ENCODE data around the gene STAT5B.
"Not testable (repeated sequence)": the region's sequence is repeated elsewhere in the genome, so short reads cannot be mapped to it uniquely, and the experiment has no call there.

The STAT5B gene

DNA sequence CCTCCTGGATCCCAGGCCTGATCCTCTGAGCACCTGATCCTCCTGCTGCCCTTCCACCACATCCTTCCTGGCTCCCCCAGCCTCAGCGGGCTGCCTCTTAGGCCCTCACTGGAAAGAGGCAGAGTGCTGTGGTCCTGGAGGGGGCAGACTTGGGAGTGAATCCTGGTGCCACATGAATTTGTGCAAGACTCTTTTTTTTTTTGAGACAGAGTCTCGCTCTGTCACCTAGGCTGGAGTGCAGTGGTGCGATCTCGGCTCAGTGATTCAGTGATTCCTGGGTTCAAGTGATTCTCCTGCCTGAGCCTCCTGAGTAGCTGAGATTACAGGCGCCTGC lies 84.9 kb downstream of the STAT5B start:
- no peaks in the 10 kb centered on the region for H3K9me3 Mint-ChIP-seq
- peaks cover 50% of the 10 kb centered on the region for H3K36me3 Mint-ChIP-seq (ENCODE audit: low read depth)
- no peaks in the 10 kb centered on the region for H3K27me3 Mint-ChIP-seq
- H3K4me3 Mint-ChIP-seq: no peak overlapping the region
- intact Hi-C loops (cut with micrococcal nuclease): no loop called here
- H3K27ac Mint-ChIP-seq: no peak overlapping the region
- H3K4me1 Mint-ChIP-seq (ENCODE audit: low read depth): peaks cover 65% of the 10 kb centered on the region

DNA sequence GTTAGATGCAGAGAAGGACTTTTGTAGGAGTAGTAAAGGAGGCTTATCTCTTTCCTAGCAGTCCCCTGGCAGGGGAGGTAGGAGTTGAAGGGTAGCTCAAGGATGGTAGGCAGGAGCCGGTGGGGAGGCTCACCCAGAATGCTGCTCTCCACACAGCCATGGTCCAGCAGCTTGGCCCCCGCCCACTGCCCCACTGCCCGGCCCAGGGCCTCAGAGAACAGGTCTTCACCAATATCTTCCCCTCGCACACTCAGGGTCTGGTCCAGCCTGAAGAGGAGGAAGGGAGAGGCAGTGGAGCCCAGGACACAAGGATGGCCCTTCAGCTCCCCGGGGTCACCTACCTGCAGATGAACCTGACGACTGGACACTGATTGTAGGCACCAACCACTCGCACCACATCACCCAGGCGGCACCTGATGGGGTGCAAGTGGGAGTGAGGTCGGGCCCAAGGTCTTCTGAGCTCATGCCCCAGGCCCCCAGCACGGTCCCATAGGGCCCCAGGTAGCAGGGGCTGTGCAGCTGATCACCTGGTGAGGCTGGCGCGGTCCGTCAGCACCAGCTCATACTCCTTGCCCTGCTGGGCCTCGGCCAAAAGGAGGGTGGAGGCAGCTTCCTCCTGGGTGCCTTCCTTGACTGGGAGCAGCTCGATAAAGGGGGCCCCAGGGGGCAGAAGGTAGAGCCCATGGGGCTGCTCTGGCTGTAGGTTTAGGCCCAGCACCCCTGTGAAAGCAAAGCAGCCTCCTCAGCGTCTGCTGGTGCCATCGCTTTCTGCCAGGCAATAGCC lies 85.5 kb downstream of the STAT5B start:
- no peaks in the 10 kb centered on the region for H3K9me3 Mint-ChIP-seq
- no peaks in the 10 kb centered on the region for H3K27me3 Mint-ChIP-seq
- peaks cover 50% of the 10 kb centered on the region for H3K36me3 Mint-ChIP-seq (ENCODE audit: low read depth)
- intact Hi-C loops (cut with micrococcal nuclease): no loop called here
- H3K4me3 Mint-ChIP-seq: no peak overlapping the region
- no peak overlapping the region for H3K27ac Mint-ChIP-seq
- H3K4me1 Mint-ChIP-seq (ENCODE audit: low read depth): peaks cover 71% of the 10 kb centered on the region

DNA sequence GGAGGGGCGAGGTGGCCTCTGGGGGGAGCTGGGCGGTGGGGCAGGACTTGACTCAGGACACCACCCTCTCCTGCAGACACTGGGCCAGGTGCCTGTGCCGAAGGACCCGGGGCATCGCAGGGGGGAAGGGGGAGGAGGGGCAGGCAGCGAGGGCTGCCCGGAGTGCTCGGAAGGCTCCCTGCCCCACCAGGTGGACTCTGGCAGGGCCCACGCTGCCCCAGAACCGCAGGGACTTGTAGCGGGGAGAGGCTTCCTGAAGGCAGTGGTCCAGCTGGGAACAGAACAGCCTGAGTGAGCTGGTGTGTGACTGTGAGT lies 86.6 kb downstream of the STAT5B start:
- intact Hi-C loops (cut with micrococcal nuclease): no loop called here

DNA sequence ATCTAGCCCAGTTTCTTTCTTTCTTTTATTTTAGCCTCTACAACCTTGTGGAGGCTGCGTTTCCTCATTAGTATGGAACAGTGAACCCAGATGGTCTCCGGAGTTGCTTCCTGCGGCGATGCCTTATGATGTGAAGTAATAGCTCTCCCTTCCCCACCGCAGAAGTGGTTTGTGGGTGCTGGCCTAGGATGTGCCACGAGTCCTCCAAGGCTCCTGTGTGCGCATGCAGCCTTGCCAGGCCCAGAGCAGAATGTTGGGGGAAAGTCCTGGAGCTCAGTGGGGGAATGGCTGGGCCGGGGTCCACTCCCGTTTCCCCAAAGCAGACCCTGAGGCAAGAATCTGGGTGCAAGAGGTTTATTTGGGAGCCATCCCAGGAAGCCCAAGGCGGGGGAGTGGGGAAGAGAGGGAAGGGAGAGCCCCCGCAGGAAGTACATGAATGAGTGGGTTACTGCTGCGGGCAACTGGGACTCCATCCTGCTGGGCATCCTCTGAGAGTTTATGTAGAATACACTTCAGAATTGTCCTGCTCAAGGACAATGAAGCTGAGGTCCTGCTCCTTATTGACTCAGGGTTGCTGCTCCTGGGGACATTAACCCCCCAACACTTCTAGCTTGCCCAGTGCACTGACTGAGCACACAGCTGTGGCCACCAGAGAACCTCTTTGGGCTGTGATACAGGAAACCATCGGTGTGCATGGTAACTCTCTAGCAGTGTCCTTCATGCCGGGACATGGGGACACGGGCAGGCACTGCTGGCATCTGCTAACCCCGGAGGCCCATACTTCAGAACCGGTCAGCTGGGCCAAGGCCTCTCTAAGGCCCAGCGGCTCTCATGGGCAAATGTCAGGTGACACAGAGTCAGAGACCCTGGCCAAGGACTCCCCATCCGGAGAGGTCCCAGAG lies 87.2 kb downstream of the STAT5B start:
- intact Hi-C loops (cut with micrococcal nuclease): no loop called here
- Mint-ChIP-seq H3K4me3 (no peak overlapping the region), H3K27me3 (no peaks in the 10 kb centered on the region)

More for the DNA sequence above, 86.6 kb downstream of the STAT5B start:
- Mint-ChIP-seq H3K4me1 (ENCODE audit: low read depth) (peaks cover 80% of the 10 kb centered on the region), H3K27ac (peak overlapping the region; percentile 75), H3K36me3 (ENCODE audit: low read depth) (peaks cover 50% of the 10 kb centered on the region), H3K9me3 (no peaks in the 10 kb centered on the region), H3K27me3 (no peaks in the 10 kb centered on the region), H3K4me3 (no peak overlapping the region)

DNA sequence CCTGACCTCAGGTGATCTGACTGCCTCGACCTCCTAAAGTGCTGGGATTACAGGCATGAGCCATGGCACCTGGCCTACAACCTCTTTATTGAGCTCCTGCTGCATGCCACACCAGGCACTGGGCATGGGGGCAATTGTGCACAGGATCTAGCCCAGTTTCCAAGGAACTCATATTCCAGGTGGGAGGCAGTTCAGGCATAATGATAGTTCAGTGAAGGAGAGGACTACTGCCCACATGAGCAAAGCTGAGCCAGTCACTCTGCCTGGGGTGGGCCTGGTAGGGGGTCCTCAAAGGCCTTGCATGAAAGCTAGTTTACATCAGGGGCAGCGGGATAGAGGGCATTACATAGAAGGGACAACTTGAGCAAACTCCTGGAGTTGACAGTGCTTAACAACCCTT lies 88.4 kb downstream of the STAT5B start:
- H3K36me3 Mint-ChIP-seq (ENCODE audit: low read depth): peaks cover 39% of the 10 kb centered on the region
- peaks cover 80% of the 10 kb centered on the region for H3K4me1 Mint-ChIP-seq (ENCODE audit: low read depth)
- no peak overlapping the region for H3K4me3 Mint-ChIP-seq
- intact Hi-C loops (cut with micrococcal nuclease): no loop called here
- no peaks in the 10 kb centered on the region for H3K9me3 Mint-ChIP-seq
- peak overlapping the region; percentile 75 for H3K27ac Mint-ChIP-seq
- H3K27me3 Mint-ChIP-seq: no peaks in the 10 kb centered on the region

More for the DNA sequence above, 87.2 kb downstream of the STAT5B start:
- H3K27ac Mint-ChIP-seq: peak overlapping the region; percentile 75
- H3K9me3 Mint-ChIP-seq: no peaks in the 10 kb centered on the region
- H3K4me1 Mint-ChIP-seq (ENCODE audit: low read depth): peaks cover 80% of the 10 kb centered on the region
- H3K36me3 Mint-ChIP-seq (ENCODE audit: low read depth): peaks cover 46% of the 10 kb centered on the region

DNA sequence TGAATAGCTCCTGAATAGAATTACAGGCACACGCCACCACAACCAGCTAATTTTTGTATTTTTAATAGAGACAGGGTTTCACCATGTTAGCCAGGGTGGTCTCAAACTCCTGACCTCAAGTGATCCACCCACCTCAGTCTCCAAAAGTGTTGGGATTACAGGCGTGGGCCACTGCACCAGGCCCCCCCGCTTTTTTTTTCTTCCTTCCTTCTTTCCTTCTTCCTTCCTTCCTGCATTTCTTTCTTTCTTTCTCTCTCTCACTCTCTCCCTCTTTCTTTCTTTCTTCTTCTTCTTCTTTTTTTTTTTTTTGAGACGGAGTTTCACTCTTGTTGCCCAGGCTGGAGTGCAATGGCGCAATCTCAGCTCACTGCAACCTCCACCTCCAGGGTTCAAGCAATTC lies 90.0 kb downstream of the STAT5B start:
- H3K9me3 Mint-ChIP-seq; intact Hi-C loops (cut with micrococcal nuclease); H3K27me3 Mint-ChIP-seq; H3K4me3 Mint-ChIP-seq: not testable (repeated sequence)
- Mint-ChIP-seq H3K4me1 (ENCODE audit: low read depth) (peaks cover 88% of the 10 kb centered on the region), H3K36me3 (ENCODE audit: low read depth) (peaks cover 25% of the 10 kb centered on the region), H3K27ac (peak overlapping the region; percentile 96)

DNA sequence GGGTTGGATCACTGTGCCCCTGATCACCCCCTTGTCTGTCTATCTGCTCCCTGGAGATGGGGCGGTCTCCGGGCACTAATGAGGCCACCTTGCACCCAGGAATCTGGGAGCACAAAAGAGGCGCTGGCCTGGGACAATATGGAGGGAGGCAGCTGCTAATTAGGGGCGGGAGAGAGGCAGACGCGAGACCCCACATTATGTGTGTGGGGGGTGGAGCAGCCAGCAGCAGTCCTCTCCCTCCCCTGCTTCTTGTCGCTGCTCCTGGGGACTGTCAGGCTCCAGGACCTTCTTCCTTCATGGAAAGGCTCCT lies 90.6 kb downstream of the STAT5B start:
- H3K27ac Mint-ChIP-seq: peak overlapping the region; percentile 96

DNA sequence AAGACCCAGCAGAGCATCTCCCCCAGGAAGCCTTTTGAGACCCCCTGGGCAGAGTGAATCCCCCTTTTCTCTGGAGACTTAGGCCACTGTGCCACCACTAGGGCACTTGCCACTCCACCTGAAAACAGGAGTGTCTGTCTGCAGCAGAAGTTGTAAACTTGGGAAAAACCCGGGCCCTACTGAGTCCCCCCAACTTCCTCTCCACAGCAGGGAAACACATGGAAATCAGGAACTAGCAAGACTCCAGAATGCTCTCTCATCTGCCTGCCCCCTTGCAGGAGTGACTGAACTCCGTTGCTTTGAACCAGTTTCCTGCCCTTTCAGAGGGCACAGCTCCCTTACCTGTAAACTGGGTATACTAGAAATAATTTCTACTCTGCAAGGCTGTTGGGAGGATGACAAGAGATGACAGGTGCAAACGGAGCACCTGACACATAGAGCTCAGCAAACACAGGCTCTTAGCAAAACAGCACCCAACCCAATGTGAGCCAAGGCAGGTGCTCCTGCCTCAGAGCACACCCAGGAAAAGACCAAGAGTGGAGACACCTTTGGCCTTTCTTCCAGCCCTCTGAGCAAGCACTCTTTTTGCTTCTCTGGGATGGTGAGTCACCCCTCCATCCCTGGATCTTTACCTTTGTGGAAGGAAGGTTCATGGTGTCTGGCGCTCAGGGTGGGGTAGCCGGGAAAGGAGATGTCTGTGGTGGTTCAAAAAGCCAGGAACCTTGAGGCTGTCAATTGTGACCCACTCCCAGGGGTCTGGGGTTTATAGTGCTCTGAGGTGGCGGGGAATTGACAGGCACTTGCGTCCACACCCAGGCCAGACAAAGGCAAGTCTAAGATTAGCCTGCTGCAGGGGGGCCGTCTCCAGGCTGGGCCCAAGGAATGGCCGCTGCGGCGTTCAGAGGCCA lies 91.2 kb downstream of the STAT5B start, which contains the start of gene HCRT:
TSS of gene HCRT (minus strand) at position 740 of the 908 bp plus-strand sequence. CDS start at position 653, 87 bp downstream.
- peaks cover 20% of the 10 kb centered on the region for H3K27me3 Mint-ChIP-seq
- H3K9me3 Mint-ChIP-seq: no peaks in the 10 kb centered on the region
- H3K36me3 Mint-ChIP-seq (ENCODE audit: low read depth): peaks cover 13% of the 10 kb centered on the region
- peak within 1 kb of the TSS; percentile 81 for H3K4me3 Mint-ChIP-seq
- peak within 1 kb of the TSS; percentile 96 for H3K27ac Mint-ChIP-seq
- peaks cover 95% of the 10 kb centered on the region for H3K4me1 Mint-ChIP-seq (ENCODE audit: low read depth)
- intact Hi-C loops (cut with micrococcal nuclease): loop anchor here (2.0 to 5.0 kb wide), 2 partner anchors 14 to 168 kb away; partner anchors contain the start of gene DNAJC7

More for the DNA sequence above, 90.6 kb downstream of the STAT5B start:
- Mint-ChIP-seq H3K4me3 (no peak overlapping the region), H3K4me1 (ENCODE audit: low read depth) (peaks cover 94% of the 10 kb centered on the region), H3K9me3 (no peaks in the 10 kb centered on the region), H3K27me3 (peaks cover 14% of the 10 kb centered on the region), H3K36me3 (ENCODE audit: low read depth) (peaks cover 19% of the 10 kb centered on the region)
- intact Hi-C loops (cut with micrococcal nuclease): loop anchor here (2.0 kb wide), 1 partner anchor 13 kb away; no protein-coding TSS in a partner anchor

DNA sequence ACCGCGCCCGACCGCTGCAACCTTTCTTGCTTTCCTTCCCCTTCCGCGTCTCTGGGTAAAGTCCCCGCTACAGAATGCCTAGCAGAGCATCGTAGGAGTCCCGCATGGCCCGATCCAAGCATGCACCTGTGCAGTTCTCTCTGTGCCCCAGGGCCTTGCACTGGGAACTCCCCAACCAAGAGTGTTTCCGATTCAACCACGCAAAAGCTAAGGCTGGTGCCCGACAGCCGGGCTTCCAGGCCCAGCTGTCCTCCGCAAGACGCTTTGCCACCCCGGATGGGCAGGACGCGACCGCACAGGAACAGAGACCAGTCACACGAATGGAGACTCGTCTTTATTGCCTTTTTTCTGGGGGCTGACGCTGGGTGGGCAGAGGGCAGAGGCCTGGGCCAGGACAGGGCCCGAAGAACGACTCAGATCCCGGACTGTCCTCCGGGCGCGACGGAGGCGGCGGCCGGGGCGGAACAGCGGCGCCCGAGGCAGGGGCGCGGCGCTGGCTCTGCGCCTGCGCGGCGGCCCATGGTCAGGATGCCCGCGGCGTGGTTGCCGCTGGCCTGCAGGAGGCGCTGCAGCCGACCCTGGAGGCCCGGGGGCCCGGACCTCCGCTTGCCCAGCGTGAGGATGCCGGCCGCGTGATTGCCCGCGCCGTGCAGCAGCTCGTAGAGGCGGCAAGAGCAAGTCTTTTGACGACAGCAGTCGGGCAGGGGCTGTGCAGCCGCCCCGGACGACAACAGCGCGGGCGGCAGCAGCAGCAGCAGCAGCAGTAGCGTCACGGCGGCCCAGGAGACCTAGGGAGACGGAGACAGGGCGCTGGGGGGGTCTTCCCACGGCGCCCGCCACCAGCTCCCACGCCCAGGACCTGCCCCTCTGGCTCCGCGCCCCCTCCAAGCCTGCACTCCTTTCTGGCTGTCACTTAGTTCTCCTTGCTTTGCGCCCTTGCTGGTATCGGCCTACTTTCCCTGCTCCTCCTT lies 92.2 kb downstream of the STAT5B start:
- Mint-ChIP-seq H3K27me3 (peaks cover 25% of the 10 kb centered on the region), H3K36me3 (ENCODE audit: low read depth) (peaks cover 4% of the 10 kb centered on the region), H3K27ac (peak overlapping the region; percentile 96), H3K9me3 (no peaks in the 10 kb centered on the region), H3K4me3 (peak overlapping the region; percentile 81), H3K4me1 (ENCODE audit: low read depth) (peaks cover 95% of the 10 kb centered on the region)
- intact Hi-C loops (cut with micrococcal nuclease): loop anchor here (2.0 to 5.0 kb wide), 2 partner anchors 15 to 167 kb away; partner anchors contain the start of gene DNAJC7

DNA sequence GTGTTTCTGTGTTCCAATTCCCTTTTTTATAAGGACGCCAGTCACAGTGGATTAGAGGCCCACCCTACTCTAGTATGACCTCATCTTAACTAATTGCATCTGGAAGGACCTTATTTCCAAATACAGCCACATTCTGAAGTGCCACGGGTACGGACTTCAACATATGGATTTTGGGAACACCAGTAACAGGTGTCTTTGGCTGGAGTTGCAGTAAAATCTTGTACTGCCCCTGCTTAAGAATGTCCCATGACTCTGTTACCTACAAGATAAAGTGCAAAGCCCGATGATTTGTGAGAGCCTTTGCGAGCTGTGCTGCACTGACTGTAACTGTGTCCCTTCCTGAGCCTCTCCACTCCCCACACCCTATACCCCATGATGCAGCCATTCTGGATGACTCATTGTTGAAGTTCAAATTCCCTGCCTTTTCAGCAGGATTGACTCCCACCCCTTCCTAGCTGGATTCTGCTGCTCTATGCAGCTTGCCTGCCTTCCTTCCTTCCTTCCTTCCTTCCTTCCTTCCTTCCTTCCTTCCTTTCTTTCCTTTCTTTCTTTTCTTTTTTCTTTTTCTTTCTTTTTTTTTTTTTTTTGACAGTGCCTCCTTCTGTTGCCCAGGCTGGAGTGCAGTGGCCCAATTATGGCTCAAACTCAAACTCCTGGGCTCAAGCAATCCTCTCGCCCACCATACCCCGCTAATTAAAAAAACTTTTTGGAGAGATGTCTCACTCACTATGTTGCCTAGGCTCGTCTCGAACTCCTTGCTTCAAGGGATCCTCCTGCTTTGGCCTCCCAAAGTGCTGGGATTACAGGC lies 93.1 kb downstream of the STAT5B start:
- Mint-ChIP-seq H3K27me3 (peaks cover 33% of the 10 kb centered on the region), H3K27ac (peak overlapping the region; percentile 96), H3K4me3 (peak overlapping the region; percentile 81), H3K4me1 (ENCODE audit: low read depth) (peaks cover 95% of the 10 kb centered on the region), H3K36me3 (ENCODE audit: low read depth) (no peaks in the 10 kb centered on the region), H3K9me3 (no peaks in the 10 kb centered on the region)
- intact Hi-C loops (cut with micrococcal nuclease): loop anchor here (5.0 kb wide), 1 partner anchor 166 kb away; the partner anchor contains the start of gene DNAJC7

DNA sequence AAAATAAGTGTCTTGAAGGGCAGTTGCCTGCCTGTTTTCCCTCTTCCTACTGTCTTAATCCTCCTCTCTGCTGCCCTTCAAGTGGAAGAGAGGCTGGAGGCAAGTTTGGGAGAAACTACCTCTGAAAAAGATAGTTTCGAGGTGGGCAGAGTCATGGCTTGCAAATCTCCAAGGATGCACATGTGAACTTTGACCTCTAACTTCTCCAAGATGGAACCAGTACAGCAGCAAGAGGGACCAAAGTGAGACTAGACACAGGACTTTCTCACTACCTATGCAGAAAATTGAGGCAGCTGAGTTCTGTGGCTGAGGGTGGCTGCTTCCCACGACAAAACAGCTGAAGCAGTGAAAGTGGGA lies 94.4 kb downstream of the STAT5B start:
- H3K4me1 Mint-ChIP-seq (ENCODE audit: low read depth): peaks cover 94% of the 10 kb centered on the region
- intact Hi-C loops (cut with micrococcal nuclease): loop anchor here (1.0 to 5.0 kb wide), 3 partner anchors 27 to 165 kb away; partner anchors contain the start of gene DNAJC7
- H3K4me3 Mint-ChIP-seq: no peak overlapping the region
- H3K27me3 Mint-ChIP-seq: peaks cover 42% of the 10 kb centered on the region
- no peaks in the 10 kb centered on the region for H3K36me3 Mint-ChIP-seq (ENCODE audit: low read depth)
- no peaks in the 10 kb centered on the region for H3K9me3 Mint-ChIP-seq
- H3K27ac Mint-ChIP-seq: no peak overlapping the region
